HG02642 (cell line): ENCODE results near the gene FNIP2.
"Not testable (repeated sequence)": the region's sequence is repeated elsewhere in the genome, so short reads cannot be mapped to it uniquely, and the experiment has no call there.

Experiments used
- ATAC-seq: cut with Tn5 transposase; IDR thresholded peaks from one replicate; pipeline ENCODE4 v1.9.1; 2021; ENCODE audit warnings: mild to moderate bottlenecking; ENCODE audit not compliant: unreplicated experiment, poor library complexity

The FNIP2 gene

DNA sequence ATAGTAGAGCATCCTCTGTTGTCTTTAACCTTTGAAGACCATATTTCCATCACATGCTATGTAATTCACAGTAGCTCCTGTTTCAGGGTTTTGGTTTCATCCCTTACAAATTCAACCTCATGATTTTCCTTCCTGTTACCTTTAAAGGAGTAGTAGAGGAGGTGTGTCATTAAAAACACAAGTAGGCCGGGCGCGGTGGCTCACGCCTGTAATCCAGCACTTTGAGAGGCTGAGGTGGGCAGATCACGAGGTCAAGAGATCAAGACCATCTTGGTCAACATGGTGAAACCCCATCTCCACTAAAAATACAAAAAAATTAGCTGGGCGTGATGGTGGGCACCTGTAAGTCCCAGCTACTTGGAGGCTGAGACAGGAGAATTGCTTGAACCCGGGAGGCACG lies 59.3 kb downstream of the FNIP2 start:
- not testable (repeated sequence) for ATAC-seq

DNA sequence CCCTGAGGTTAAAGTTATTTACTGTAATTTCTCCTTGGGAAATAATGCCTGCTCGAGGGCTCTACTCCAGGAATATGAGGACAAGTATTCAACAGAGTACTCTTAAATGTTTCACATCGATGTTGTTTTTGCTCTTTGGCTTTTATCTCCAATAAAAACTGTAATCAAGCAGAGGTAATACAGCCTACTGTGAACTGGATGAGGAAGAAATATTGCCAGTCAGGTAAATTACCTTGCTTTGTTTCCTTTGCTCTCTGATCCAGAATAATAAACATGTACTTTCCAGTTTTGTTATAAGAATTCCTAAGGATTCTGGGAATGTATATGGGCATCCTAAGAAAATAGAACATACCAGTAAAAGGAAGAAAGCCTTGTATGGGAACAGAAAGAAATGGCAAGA lies 60.4 kb downstream of the FNIP2 start:
- ATAC-seq, result no peak

DNA sequence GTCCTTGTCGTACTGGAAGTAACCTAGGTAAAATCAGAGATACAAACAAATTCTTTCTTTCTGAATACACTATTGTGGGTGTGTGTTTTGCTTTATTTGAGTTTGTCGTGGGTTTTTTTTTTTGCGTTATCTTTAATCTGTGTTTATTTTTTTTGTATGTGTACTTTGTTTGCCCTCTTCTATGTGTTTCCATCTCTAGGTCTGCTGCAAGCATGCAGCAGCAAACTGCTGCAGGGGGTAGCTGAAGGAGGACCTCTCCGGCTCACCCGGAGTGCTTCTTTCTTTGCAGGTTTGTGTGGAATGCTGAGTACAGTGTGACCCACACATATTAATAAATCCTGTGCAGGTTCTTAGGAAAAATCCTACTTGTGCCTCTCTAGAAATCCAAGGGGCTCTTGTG lies 64.8 kb downstream of the FNIP2 start:
- no peak for ATAC-seq

DNA sequence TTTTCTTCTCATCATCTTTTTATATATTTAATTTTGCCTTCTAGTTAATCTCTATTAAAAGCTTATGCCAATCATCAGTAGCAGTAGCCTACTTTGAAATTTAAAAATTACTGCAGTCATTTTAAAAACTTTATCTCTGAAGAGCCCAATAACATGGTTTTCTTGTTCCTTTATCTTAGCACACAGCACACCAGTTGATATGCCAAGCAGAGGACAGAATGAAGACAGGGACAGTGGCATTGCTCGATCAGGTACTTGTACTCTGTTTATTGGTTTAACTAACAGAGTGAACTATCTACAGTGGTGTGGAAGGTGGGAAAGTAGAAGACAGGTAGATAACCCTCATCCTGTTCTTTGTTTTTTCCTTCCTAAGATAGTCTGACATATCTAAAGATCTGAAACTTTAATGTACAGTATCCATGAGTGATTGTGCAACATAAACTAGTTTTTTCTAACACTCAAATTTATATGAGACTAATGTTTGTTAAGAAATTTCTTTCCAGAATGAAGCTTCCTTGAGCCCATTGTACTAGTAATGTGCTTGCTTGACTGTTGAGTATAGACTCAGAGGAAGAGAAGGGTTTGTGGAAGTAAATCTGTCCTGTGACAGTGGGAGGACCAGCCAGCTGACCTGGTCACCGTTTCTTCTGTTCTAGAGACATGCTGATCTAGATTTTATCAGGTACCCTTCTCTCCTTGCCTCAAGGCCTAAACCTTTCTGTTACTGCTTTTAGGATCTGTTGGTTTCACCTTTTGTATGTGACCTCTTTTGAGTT lies 66.6 kb downstream of the FNIP2 start:
- ATAC-seq, result no peak

DNA sequence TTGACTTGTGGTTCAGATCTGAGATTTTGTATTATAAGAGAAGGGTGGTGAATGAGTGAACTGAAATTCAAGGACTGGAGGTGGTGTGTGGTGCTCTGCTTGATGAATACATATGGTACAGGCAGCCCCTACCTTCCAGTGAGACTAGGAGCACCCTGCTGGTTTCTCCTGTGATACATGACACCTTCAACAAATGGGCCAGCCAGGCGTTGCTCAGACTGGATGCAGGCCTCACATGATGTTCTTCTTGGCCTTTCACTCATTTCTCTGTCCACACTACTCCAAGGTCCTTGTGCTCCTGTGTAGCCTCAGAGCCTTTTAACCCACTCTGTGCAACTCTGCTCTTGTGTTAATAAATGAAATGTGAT lies 67.2 kb downstream of the FNIP2 start:
- no peak for ATAC-seq

DNA sequence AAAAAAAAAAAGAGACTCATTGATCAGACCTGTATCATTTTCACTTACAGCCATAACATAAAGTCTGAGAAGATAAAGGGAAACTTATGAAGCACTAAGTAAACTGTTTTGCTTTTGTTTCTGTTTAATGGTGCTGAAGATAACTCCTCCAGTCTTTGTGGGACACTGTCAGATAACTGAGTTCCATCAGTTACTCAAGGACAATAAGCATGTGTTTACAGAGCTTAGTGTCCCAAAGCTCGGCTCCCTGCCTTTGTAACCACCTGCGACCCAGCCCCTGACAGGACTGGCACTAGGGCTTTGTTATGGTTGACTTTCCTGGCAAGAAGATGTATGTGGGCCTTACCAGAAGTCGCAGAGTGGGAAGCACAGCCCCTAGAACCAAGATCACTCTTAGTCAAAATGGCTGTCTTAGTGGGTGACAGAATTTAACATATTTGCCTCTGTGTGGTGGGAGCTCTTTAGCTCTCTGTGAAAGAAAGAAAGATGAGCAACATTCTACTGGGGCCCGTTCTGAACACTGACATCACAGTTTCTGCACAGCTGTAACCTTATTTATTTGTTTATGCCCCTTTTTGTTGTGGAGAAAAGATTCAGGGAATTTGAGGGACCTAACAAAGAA lies 68.1 kb downstream of the FNIP2 start:
- no peak for ATAC-seq

DNA sequence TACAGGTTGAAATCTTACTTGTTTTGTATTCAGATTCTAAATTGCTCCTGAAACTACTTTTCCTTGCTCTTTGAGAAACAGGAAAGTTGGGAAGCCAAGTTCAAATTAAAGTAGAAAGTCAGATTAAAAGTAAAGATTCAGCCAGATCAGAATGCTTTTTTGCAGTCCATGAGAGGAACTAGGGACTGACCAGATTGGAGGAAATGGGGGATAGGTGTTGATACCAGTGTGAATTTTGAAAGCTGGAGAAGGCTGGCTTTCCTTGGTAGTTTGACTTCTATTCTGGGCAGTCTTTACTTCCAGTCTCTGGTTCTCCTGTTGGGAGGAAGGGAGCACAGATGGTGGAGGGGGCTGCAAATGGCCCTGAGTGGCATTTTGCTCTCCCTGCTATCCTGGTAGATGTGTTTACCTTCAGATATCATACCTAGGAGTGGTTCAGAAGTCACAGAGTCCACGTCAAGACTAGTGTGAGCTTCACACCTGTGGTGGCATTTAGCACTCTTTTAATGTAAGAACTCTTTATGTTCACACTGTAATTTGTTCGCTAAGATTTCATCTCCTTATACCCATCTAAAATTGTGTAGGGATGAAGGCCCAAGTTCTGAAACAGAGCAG lies 68.8 kb downstream of the FNIP2 start:
- ATAC-seq, result no peak

DNA sequence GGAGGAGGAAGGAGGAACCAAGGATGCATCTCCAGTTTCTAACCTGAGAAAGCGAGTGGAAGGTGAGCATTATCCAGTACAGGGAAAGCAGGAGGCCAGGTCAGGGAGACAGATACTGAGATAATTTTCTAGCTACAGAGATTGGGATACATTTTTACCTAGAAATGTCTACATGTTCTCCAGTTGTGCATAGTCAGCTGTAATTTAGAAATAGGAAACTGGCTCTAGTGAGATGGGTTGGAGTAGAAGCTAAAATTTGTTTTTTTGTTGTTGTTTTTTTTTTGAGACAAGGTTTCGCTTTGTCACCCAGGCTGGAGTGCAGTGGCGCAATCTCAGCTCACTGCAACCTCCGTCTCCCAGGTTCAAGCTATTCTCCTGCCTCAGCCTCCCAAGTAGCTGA lies 71.3 kb downstream of the FNIP2 start:
- ATAC-seq, result no peak

DNA sequence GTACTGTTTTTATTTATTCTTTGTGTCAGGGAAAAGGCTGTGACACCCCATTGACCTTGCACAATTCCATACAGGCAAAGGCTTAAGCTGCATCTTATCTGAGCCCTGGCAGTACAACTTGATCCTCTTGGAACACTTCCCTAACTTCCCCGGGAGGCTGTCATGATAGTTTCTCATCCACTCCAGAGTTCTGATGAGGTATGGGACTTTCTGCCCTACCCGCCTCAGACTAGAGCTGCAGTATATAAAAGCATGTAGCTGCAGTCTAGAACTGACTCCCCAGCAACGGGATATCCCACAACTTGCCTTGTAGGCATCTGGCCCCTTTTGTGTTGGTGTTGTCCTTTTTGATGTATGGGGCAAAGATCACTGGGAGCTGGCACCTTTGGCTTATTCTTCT lies 72.7 kb downstream of the FNIP2 start:
- no peak for ATAC-seq

DNA sequence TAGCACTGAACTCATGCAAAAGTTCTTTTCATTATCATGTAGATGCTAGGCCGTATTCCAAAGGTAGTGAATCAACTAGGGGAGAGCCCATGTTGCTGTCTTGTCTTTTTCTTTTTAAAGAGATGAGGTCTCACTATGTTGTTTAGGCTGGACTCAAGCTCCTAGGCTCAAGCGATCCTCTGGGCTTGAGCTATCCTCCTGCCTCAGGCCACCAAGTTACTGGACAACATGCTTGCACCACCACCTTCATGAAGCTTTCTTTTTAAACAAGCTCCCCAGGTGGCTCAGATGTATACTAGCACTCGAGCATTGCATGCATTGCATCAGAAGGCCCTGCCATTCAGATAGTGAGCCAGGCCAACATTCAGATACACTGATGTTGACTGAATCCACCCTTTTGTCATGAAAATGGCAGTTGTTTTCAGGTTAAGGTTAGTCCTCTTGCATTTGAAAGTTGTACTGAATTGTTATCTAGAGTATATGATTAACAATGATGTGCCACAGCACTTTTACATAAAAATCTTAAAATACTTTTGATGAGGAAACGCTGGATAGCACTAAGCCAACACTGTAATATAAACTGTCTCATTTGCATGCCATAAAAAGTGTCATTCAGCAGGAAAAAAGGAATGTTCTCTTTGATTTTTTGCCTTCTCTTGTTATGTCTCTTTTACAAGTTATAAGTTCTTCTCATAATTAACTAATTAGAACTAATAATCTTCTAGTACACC lies 76.7 kb downstream of the FNIP2 start:
- no peak for ATAC-seq

DNA sequence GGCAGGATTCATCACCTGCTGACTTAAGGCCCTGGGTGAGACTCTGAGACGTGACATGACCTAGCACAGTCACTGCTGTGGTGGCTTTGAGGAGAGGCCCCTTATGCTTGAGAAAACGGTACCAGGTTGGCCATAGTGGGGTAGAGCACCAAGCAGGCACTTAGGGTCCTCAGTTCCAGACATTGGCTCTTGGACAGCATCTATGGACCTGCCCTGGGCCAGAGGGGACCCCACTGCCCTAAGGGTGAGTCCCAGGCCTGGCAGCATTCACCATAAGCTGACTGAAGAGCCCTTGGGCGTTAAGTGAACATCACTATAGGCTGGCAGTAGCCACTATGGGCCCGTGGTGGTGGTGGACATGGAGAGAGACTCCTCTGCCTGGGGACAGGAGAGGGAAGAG lies 78.7 kb downstream of the FNIP2 start:
- no peak for ATAC-seq

DNA sequence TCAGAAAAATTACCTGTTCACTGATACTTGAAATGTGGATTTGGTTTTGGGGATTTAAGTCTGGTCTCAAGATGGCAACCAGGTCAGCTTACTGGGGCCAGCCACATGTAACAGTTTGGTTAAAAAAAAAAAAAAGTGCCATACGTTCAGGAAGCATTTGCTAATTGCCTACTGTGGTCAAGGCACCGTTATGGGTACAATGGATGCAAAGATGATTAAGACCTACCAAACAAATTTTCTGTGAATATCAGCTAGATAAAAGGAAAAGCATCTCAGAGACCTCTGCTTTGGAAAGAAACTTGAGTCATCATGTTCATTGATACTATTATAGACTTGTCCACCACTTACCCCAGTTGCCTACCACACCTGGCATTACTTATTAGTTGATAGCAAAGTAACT lies 80.9 kb downstream of the FNIP2 start:
- no peak for ATAC-seq

DNA sequence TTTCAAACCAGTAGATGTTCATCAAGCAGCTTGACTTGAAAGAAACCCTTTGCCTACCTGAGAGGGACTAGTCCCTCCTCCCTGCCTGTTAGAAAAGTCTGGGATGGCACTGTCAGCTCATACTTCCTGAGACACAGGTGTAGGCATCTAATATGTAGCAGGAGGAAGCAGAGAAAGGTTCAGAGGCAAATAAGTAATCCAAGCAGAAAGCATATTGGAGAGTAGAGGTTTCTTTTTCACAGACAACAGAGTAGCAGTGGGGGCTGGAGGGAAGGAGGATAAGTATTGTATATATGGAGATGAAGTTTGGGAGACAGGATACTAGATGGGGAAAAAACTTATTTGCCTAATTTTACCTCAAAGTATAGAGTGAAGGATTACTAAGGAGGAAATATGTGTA lies 81.5 kb downstream of the FNIP2 start:
- no peak for ATAC-seq

DNA sequence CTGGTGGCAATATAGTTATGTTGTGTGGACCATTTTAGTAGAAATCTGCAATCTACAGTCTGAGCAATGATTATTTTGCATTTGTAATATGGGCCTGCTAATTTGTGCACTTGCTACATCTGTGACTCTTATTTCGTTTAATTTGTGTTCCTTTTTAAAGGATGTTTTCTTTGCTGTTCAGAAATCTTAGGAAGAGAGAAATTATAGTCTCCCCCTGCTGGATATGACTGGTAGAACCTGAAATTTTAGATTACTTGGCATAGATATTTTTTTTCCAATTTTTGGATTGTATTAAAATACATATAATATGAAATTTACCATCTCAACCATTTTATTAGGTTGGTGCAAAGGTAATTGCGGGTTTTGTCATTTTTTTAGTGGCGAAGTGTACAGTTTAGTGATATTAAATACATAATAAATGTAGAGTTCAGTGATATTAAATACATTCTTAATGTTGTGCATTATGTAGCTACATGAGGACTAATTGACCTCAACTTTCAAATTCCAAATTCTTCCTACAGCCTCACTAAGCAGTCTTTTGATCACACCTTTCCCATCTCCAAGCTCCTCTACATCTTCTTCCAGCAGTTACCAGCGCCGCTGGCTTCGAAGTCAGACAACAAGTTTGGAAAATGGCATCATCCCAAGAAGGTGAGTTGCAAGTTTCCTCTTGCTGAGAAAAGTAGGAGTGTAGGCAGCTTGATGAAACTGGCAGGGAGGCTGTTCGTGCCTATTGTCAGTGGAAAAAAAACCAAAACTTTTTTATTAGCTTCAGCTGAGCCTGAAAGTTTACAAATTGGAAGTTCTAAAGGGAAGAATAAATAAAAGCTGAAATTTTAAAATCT lies 82.2 kb downstream of the FNIP2 start:
- ATAC-seq, result no peak

DNA sequence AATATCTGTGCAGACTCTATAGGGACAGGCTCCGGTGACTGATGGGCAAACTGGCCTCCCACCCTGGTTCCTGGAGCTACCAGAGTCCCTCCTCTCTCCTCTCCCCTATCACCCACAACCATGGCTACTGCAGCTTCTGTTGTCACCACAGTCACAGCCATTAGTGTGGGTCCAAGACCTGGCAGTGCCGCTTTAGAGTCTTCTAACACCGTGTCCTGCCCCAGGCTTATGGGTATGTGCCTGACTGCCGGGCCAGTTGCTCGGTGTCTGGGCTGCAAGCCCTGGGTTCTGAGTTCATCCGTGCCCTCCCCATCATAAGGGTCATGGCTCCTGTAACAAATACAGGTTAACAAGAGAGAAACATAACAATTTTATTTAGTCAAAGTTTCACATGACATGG lies 85.4 kb downstream of the FNIP2 start:
- ATAC-seq, result no peak

DNA sequence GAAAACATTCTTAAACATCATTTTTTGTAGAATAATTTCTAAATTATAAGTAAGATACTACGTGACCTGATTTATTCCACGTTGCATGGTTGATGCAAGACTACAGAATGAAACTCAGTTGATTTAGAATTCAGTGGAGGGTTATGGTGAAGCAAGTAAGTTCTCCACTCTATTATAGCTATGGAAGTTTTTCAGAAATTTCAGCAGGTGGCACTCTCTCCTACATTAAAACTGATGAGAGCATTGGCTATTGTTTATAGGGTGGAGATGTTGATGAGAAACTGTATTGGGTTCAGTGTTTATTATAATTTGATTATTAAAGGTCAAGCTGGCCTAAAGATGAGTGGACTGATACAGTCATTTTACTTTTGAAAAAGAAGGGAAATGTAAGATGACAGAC lies 88.0 kb downstream of the FNIP2 start:
- peak; percentile 58 for ATAC-seq

DNA sequence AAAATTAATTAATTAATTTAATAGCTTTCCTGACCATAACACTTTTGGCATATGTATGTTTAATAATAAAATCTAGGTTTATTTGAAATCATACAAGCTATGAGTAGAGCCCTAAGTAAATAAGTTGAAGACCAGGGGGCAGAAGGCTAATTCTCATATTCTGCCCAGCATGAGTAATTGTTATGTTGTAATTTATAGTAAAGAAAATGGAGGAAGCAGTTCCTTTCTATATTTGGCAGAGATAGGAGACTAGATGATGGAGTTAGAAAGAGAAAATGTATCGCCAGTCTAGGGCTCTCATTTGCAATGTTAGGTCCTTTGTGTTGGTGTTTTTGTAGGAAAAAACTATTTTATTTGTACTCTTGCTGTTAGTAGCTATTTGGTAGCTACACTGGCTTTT lies 89.1 kb downstream of the FNIP2 start:
- ATAC-seq, result no peak

DNA sequence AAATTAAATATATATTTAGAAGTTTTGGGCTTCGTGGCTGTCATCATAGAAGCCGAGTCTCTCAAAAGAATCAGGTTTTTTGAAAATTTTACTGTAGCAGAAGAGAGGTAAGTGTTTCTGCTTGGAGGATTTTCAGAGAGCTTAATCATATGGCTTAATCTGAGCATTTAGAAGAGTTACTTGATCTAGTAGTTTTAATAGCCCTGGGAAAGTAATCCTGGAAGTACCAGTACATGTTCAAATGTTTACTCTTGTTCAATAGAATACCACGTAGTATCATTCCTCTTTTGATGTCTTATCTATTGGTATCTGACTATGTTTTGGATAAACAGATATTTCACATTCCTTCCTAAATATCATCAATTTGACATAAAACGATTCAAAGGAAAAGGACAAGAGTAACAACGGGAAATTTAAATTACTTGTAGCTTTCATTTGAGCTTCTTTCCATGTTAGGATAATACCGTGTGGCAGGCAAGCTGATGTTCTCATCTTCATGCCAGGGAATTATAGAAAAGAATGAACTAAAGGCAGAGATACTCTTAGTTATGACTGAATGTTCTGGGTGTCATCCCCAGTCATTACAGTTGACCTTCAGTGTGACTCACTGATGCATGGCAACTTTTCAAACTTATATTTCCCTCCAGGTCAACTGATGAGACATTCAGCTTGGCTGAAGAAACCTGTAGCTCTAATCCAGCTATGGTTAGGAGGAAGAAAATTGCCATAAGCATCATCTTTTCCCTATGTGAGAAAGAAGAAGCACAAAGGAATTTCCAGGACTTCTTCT lies 89.8 kb downstream of the FNIP2 start:
- ATAC-seq, result no peak

DNA sequence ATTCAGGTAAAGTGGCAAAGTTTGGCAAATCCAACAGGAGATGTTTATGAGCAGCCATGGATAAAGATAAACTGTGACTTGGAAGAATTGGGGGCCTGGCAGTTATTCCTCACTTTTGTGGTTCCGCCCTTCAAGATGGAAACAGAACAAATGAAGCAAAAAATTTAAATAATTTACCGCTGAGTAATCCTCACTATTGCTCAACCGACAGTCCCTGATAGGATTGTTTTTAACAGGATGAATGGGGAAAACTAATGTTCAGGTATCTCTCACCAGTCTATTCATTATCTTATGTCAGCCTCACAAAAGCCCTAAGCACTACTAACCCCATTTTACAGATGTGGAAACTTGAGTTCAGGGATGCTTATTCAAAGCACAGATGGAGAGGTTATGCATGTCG lies 90.8 kb downstream of the FNIP2 start:
- ATAC-seq, result no peak

DNA sequence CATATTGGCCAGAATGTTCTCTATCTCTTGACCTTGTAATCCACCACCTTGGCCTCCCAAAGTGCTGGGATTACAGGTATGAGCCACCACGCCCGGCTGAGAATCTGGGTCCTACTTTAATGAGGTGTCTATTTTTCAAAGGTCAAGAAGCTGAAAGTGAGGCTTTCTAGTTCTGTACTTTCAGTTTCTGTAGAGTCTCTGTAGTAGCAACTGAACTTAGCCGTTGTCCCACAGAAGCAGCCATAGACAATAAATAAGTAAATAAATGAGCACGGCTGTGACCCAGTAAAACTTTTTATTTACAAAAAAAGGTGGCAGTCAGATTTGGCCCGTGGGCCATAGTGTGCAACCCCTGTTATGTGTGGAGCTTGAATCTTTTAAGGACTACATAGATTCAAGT lies 92.0 kb downstream of the FNIP2 start:
- peak; percentile 76 for ATAC-seq
